NK-92 (cell line): ENCODE data around the gene HSPB6.
"Not testable (repeated sequence)": the region's sequence is repeated elsewhere in the genome, so short reads cannot be mapped to it uniquely, and the experiment has no call there.

ENCODE experiments used
- DNase-seq: peaks from one replicate; lab custom pipeline; 2025; ENCODE audit not compliant: unreplicated experiment; lab: John Stamatoyannopoulos, UW

HSPB6 gene

DNA sequence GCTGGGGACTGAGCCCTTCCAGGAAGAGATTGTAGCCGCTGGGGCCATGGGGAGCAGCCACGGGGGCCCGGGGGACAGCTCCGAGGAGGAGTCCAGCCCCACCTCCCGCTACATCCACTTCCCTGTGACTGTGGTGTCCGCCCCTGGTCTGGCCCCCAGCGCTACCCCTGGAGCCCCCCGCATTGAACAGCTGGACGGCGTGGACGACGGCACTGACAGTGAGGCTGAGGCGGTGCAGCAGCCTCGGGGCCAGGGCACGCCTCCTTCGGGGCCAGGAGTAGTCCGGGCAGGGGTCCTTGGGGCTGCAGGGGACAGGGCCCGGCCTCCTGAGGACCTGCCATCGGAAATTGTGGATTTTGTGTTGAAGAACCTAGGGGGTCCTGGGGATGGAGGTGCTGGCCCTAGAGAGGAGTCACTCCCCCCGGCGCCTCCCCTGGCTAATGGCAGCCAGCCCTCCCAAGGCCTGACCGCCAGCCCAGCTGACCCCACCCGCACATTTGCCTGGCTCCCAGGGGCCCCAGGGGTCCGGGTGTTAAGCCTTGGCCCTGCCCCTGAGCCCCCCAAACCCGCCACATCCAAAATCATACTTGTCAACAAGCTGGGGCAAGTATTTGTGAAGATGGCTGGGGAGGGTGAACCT lies 24.2 kb downstream of the HSPB6 start:
- no peak for DNase-seq

DNA sequence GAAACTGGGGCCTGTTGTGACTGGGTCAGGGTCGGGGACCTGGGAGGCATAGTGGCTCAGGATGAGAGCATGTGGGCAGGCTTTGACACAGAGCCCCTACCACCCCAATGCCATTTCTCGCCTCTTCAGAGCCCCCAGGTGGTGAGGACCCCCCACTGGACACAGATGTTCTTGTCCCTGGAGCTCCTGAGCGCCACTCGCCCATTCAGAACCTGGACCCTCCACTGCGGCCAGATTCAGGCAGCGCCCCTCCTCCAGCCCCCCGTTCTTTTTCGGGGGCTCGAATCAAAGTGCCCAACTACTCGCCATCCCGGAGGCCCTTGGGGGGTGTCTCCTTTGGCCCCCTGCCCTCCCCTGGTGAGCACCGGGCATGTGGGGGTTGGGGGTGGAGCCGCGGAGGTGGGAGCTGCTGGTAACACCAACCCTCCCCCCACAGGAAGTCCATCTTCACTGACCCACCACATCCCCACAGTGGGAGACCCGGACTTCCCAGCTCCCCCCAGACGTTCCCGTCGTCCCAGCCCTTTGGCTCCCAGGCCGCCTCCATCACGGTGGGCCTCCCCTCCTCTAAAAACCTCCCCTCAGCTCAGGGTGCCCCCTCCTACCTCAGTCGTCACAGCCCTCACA lies 24.9 kb downstream of the HSPB6 start:
- no peak for DNase-seq

DNA sequence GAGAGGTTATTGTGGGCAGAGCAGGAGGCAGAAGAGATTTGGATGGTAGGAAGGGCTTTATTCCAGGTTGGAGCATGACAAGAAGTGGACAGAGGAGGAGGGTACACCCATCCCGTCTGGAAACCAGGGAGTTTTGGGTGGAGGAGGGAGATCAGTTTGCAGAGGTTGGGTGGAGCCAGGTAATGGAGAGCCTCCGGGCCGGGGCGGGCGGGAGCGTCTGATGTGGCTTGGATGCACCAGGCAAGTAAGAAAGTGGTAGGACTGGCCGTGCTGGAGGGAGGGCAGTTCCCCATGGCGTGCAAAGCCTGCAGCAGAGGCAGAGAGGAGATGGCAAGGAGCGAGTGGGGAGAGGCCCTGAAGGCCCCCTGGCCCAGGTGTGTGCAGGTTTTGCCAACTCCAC lies 25.5 kb downstream of the HSPB6 start:
- DNase-seq: no peak

DNA sequence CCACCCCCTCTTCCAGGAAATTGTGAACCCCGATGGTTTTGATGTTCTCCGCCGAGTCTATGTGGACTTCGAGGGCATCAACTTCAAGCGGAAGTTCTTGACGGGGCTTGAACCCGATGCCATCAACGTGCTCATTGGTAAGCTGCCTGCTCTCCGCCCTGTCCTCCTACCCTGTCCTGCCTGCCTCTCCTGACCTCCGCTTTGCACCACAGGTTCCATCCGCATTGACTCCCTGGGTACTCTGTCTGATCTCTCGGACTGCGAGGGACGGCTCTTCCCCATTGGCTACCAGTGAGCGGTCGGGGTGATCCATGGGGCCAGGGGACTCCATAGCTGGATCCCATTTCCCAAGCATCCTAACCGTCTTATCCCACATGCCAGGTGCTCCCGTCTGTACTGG lies 26.5 kb downstream of the HSPB6 start:
- no peak for DNase-seq

DNA sequence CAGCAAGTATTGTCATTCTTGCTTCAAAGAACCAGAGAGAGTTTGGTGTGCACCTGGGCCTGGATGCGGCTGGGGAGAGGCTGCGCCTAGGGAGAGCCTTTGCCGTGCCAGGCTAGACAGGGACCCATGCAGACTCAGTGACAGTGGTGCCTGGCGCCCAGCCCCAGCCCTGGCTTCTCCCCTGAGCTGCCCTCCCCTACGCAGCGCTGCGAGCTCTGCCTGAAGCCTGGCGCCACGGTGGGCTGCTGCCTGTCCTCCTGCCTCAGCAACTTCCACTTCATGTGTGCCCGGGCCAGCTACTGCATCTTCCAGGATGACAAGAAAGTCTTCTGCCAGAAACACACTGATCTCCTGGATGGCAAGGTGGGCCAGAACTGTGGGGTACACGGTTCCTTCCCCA lies 27.1 kb downstream of the HSPB6 start:
- no peak for DNase-seq

DNA sequence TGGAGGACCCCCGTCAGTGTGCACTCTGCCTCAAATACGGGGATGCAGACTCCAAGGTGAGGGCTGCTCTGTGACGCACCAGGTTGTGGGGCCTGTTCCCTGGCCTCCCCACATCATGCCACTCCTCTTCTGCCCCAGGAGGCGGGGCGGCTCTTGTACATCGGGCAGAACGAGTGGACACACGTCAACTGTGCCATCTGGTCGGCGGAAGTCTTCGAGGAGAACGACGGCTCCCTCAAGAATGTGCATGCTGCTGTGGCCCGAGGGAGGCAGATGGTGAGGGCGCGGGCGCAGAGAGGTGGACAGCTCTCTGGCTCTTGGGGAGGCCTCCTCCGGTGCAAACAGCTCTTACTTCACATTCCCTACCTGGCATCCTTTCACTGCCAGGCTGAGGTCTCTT lies 27.8 kb downstream of the HSPB6 start:
- DNase-seq: no peak

DNA sequence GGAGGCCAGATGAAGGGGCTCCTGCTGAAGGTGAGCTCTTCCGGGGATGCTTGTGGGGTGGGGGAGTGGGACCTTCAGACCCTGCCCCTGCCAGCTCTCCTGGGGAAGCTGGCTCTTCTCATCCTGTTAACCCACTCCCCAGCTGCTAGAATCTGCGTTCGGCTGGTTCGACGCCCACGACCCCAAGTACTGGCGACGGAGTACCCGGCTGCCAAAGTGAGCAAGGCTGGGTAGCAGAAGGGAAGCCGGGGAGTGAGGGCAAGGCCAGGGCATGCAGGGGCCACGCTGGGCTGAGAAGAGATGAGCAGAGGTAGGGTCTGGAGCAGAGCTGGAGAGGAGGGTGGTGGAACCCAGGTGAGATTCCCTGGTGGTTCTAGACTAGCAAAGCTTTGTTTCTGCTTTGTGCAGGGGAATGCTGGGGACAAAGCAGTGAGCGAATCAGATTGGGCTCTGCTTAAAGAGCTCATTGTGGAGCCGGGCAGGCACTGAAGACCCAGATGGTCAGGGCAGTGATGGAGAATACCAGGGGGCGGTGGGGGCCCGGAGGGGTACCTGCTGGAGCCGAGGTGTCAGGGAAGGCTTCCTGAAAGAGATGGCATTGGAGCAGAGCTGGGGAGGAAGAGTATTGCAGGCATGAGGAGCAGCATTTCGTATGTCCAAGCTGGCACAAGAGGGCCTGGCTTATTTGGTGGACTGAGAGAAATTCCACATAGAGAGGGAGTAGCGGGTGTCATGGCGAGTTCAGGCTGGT lies 28.7 kb downstream of the HSPB6 start:
- DNase-seq: no peak

DNA sequence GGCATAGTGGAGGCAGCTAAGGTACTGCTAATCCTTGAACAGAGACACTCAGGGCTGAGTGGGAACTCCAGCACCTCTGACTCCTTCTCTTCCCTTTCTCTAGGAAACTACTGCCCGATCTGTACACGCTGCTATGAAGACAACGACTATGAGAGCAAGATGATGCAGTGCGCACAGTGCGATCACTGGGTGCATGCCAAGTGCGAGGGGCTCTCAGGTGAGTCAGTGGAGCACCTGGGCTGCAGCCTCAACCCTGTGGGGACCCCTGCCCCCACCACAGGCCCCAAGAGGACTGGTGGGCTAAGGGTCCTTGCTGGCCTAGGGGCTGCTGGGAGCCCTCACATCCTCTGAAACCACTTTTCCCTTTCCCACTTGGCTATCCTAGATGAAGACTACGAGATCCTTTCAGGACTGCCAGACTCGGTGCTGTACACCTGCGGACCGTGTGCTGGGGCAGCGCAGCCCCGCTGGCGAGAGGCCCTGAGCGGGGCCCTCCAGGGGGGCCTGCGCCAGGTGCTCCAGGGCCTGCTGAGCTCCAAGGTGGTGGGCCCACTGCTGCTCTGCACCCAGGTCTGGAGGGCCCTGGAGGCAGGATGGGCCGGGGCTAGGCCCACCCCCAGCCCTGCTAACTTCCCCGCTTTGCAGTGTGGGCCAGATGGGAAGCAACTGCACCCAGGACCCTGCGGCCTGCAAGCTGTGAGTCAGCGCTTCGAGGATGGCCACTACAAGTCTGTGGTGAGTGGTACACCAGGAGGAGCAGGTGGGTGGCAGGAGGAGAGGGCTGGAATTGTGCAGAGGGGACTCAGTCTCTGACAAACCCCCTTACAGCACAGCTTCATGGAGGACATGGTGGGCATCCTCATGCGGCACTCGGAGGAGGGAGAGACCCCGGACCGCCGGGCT lies 29.5 kb downstream of the HSPB6 start:
- DNase-seq: no peak

DNA sequence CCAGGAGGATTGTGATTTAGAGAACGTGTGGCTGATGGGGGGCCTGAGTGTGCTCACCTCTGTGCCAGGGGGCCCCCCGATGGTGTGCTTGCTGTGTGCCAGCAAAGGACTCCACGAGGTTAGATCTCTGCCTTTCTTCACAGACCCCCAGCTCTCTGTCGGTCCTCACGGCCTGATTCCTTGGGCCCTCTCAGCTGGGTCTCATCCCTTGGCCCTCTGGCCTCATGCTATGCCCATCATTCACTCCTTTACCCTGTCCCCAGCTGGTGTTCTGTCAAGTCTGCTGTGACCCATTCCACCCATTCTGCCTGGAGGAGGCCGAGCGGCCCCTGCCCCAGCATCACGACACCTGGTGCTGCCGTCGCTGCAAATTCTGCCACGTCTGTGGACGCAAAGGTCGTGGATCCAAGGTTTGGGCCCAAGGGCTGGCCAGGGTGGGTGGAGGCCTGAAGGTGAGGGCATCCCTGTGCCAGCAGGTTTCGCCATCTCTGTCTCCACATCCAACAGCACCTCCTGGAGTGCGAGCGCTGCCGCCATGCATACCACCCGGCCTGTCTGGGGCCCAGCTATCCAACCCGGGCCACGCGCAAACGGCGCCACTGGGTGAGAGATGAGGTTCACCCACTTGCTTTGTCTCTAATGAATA lies 31.5 kb downstream of the HSPB6 start:
- DNase-seq: no peak

DNA sequence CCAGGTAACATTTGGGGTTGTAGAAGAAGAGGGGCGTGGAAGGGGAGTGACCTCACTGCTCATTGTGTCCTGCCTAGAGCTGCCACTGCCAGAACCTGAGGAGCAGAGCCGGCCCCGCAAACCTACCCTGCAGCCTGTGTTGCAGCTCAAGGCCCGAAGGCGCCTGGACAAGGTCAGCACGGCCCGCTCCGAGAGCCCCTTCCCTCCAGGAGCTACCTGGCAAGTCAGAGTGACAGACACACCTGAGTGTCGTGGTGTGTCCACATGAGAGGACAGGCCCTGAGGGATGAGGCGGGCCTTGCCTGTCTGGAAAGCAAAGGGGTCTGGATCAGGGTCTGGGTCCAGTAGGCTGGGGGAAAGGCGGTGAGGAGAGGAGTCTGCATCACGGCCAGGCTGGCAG lies 32.3 kb downstream of the HSPB6 start:
- DNase-seq: no peak

DNA sequence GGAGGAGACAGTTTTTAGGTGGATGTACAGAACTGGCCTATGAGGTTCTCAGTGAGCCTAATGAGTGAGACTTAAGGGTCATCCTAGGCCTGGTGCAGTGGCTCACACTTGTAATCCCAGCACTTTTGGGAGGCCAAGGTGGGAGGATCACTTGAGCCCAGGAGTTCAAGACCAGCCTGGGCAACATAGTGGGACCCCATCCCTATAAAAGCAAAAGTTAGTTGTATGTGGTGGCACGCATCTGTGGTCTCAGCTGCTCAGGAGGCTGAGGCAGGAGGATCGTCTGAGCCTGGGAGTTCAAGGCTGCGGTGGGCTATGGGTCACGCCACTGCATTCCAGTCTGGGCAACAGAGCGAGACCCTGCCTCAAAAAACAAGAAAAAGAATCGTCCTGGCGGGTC lies 32.7 kb downstream of the HSPB6 start:
- not testable (repeated sequence) for DNase-seq

DNA sequence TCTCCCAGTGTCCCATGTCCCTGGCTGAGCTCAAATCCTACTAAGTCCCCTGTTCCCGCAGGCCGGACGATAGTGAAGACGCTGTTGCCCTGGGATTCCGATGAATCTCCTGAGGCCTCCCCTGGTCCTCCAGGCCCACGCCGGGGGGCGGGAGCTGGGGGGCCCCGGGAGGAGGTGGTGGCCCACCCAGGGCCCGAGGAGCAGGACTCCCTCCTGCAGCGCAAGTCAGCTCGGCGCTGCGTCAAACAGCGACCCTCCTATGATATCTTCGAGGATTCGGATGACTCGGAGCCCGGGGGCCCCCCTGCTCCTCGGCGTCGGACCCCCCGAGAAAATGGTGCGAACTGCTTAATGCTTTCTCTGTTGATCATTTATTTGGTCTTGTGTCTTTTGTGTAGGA lies 33.2 kb downstream of the HSPB6 start:
- no peak for DNase-seq

DNA sequence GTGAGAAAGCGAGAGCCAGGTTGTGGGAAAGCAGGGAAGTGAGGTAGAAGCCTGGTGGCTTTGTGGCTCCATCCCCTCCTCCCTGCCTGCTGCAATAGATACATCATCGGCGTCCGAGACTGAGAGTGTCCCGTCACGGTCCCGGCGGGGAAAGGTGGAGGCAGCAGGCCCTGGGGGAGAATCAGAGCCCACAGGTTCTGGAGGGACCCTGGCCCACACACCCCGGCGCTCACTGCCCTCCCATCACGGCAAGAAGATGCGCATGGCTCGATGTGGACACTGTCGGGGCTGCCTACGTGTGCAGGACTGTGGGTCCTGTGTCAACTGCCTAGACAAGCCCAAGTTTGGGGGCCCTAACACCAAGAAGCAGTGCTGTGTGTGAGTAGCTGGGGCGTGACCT lies 33.9 kb downstream of the HSPB6 start:
- no peak for DNase-seq

DNA sequence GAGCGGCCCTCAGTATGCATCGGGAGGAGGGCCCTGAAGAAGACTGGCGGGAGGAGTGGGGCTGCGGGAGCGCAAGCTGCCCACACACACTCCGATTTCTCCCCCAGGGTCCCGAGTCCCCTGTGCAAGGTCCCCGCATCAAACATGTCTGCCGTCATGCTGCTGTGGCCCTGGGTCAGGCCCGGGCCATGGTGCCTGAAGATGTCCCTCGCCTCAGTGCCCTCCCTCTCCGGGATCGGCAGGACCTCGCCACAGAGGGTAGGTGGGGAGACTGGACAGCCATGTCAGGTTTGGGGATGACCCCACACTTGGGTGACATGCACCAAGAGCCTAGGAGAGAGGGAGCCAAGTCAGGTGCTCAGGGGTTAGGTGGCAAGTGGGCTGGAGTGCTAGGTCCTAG lies 34.4 kb downstream of the HSPB6 start:
- no peak for DNase-seq

DNA sequence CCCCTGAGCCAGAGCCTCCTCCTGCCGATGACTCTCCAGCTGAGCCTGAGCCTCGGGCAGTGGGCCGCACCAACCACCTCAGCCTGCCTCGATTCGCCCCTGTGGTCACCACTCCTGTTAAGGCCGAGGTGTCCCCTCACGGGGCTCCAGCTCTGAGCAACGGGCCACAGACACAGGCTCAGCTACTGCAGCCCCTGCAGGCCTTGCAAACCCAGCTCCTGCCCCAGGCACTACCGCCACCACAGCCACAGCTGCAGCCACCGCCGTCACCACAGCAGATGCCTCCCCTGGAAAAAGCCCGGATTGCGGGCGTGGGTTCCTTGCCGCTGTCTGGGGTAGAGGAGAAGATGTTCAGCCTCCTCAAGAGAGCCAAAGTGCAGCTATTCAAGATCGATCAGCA lies 35.5 kb downstream of the HSPB6 start:
- no peak for DNase-seq

DNA sequence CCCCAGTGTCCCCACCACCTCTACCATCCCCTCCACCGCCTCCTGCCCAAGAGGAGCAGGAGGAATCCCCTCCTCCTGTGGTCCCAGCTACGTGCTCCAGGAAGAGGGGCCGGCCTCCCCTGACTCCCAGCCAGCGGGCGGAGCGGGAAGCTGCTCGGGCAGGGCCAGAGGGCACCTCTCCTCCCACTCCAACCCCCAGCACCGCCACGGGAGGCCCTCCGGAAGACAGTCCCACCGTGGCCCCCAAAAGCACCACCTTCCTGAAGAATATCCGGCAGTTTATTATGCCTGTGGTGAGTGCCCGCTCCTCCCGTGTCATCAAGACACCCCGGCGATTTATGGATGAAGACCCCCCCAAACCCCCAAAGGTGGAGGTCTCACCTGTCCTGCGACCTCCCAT lies 36.2 kb downstream of the HSPB6 start:
- no peak for DNase-seq

DNA sequence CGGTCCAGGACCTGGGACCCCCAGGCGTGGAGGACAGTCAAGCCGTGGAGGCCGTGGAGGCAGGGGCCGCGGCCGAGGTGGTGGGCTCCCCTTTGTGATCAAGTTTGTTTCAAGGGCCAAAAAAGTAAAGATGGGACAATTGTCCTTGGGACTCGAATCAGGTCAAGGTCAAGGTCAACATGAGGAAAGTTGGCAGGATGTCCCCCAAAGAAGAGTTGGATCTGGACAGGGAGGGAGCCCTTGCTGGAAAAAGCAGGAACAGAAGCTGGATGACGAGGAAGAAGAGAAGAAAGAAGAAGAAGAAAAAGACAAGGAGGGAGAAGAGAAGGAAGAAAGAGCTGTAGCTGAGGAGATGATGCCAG lies 36.7 kb downstream of the HSPB6 start:
- DNase-seq: no peak

DNA sequence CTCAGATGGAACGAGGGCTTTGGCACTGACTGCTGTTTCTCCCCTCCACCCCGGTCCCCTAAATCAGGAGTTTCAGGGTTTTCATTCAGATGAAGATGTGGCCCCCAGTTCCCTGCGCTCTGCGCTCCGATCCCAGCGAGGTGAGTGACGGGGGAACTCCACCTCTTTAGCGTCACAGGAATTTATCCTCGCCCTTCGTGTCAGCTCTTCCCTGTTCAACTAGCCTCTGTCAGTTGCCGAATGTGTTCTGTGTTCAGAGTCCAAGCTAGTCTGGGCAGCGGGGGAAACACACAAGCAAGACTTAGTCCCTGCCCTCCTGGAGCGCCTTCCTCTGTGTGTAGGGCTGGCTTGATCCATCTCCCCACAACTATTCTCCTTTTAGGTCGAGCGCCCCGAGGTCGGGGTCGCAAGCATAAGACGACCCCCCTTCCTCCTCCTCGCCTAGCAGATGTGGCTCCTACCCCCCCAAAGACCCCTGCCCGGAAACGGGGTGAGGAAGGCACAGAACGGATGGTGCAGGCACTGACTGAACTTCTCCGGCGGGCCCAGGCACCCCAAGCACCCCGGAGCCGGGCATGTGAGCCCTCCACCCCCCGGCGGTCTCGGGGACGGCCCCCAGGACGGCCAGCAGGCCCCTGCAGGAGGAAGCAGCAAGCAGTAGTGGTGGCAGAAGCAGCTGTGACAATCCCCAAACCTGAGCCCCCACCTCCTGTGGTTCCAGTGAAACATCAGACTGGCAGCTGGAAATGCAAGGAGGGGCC lies 37.2 kb downstream of the HSPB6 start:
- no peak for DNase-seq

DNA sequence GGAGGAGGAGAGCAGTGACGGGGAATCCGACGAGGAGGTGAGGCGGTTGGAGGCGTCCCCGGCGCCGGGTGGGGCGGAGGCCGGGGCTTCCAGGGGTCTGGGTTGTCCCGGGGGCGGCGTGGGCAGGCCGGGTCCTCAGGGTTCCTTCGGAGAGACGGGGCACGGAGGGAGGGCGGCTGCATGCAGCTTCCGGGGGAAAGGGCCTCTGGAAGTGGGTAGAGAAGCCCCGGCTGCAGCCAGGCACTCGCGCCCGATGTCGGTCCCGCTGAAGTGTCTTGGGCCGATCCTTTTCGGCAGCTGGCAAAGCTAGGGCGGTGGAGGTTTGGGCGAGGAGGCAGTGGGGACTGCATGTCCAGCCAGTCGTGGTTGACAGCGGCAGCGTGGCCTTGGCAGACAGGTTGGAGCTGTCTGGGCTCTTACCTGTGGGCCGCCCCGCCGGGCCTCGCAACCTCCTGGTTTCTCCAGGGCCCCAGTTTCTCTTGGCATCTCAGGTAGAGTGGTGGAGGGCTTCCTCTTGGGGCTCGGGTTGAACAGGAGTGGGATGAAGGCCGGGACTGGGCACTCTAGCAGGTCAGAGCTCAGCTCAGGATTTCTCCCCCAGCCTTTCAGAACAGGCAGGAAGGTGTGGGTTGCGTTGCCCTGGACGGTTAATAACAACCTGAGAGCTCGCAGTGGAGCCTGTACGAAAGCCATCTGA lies 38.3 kb downstream of the HSPB6 start:
- DNase-seq: no peak
